GM19328 (cell line): ENCODE results near the gene ANKRD12.
"Not testable (repeated sequence)": the region's sequence is repeated elsewhere in the genome, so short reads cannot be mapped to it uniquely, and the experiment has no call there.

Source experiments
- ATAC-seq: cut with Tn5 transposase; IDR thresholded peaks from one replicate; pipeline ENCODE4 v1.9.1; 2021; ENCODE audit warnings: mild to moderate bottlenecking, moderate library complexity; ENCODE audit not compliant: unreplicated experiment

Gene ANKRD12

GRCh38 chr18:9223356-9223755 is 86.8 kb downstream of the ANKRD12 start:
- no peak for ATAC-seq

DNA sequence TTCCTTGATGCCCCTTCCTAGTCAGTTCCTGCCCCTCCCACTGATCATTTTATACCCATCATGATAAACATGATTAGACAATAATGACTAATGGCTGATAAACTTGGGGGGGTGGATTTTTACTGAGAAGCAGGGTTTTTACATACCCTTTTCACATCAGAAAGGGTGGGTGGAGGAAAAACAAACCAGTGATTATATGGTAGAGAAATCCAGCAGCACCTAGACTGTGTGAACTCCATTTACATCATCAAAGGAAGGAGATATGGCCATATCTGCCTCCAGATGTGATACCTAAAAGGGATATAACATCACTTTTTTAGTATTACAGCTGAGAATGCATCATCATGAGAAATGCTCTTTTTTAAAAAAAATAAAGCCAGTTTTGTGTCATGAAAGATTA is 89.9 kb downstream of the ANKRD12 start:
- ATAC-seq = no peak

DNA sequence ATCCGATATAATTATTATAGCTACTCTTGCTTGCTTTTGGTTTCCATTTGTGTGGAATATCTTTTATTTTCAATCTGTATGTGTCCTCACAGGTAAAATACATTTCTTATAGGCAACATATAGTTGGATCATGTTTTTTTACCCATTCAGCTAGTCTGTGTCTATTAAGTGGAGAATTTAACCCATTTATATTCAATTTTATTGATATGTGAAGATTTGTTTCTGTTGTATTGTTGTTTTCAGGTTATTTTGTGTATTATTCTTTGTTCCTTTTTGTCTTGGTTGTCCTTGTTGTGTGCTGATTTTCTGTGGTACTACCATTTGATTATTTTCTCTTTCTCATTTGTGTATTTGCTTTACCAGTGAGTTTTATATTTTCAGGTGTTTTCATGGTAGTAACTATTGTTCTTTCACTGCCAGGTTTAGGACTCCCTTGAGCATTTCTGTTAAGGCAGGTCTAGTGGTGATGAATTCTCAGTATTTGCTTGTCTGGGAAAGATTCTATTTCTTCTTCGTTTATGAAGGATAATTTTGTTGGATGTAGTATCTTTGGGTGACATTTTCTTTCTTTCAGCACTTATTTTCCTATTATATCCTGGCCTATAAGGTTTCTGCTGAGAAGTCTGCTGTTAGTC is 95.4 kb downstream of the ANKRD12 start:
- ATAC-seq = no peak

GRCh38 chr18:9232977-9233376 is 96.4 kb downstream of the ANKRD12 start:
- ATAC-seq = no peak

- no peak for ATAC-seq
Measured at GRCh38 chr18:9233771-9234440, 97.3 kb downstream of the ANKRD12 start.

DNA sequence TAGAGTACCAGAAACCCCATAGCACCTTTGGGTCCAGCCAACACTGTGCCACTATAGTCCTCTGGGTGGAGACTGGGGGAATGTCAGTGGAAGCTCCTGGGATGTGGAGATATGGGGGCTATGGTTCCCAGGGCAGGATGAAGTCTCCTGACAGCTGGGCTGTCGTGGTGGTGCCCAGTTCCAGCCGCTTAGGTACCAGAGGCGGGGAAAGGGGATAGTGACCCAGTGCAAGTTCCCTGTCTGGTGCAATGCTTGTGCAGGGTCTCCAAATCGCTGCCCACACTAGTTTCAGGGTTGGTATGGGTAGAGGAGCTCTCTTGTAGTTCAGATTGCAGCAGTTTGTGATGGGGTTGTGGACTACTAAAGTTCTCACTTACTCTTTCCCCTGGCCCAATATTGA is 97.9 kb downstream of the ANKRD12 start:
- no peak for ATAC-seq

GRCh38 chr18:9237981-9238380 is 101.4 kb downstream of the ANKRD12 start:
- ATAC-seq = no peak

DNA sequence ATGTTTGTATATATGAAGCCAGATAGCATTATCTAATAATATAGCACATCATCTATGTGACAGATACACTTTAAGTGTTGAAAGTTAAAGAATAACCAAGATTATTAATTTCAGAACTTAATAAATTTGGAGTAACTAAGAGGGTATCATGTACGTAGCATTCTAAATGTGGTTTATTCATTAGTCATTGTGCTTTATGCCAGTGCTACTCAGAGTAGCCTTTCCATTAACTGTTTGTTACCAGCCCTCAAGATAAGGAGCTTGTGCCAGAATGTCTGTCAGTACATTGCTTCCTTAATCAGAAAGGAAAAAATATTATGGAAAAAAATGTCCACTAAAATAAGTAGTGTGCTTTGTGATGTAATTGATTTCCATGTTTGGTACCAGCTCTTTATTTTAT is 103.1 kb downstream of the ANKRD12 start:
- ATAC-seq = no peak

- no peak for ATAC-seq
Measured at GRCh38 chr18:9240270-9240669, 103.7 kb downstream of the ANKRD12 start.

DNA sequence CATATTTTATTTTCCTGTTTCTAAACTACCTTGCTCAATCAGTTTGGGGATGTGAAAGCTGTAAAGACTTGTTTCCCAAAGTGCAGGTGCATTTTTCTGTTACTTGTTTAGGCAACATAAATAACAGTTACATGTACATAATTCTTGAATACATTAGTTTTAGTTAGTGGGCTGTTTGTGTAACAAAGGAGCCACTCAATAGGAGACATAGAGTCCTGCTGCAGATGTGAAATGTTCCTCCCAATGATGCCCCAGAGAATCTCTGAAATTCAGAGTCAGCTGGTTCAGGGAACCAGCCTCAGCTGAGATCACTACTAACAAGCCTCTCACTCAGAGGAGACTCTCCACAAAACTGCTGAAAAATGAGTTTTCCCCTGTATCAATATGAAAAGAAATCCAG is 106.4 kb downstream of the ANKRD12 start:
- no peak for ATAC-seq

DNA sequence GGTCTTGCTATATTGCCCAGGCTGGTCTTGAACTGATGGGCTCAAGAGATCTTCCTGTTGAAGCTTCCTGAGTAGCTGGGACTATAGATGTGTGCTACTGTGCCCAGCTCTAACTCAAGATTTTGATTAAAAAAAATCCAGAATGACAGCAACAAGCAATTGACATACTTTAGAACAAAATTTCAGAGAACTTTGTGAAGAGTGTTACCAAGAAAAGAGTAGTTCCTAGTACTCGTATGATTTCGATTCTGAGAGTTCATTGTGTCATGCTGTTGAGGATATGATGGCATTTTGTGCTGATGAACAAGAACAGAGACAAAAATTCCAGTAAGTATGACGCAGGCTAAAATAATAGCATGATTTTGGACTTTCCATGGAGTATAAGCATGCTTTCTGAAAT is 107.8 kb downstream of the ANKRD12 start:
- no peak for ATAC-seq

GRCh38 chr18:9248661-9249060 is 112.1 kb downstream of the ANKRD12 start:
- ATAC-seq = no peak

DNA sequence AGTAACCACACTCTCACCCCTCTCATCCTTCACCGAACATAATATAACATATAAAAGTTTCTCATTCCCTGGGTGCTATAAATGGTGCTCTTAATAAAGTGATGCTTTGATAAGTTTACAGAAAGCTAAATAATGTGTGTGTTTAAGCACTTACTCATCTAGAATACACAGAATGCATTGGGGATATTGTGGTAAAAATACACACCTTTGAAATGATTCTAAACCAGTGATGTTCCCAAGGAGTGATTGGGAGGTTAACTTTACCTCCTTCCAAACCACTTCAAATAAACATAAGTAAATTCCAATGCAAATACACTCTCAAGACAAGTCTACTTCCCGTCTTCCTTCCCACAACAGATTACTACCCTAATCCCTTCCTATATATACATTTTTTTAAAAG is 112.7 kb downstream of the ANKRD12 start:
- no peak for ATAC-seq

DNA sequence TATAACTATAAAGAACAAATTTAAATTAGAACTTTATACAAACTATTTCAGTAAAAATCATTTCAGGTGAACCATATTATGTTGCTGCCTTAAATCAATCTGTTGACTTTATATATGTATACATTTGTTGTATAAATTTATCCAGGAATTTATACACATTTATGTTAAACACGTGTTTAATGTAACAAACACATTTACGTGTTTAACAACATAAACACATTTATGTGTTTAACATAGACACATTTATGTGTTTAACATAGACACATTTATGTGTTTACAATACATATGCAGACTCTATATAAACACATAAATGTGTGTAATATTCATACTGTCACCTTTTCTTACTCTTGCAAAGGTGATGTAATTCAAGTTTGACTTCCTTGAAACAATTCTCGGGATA is 122.6 kb downstream of the ANKRD12 start:
- ATAC-seq = no peak

DNA sequence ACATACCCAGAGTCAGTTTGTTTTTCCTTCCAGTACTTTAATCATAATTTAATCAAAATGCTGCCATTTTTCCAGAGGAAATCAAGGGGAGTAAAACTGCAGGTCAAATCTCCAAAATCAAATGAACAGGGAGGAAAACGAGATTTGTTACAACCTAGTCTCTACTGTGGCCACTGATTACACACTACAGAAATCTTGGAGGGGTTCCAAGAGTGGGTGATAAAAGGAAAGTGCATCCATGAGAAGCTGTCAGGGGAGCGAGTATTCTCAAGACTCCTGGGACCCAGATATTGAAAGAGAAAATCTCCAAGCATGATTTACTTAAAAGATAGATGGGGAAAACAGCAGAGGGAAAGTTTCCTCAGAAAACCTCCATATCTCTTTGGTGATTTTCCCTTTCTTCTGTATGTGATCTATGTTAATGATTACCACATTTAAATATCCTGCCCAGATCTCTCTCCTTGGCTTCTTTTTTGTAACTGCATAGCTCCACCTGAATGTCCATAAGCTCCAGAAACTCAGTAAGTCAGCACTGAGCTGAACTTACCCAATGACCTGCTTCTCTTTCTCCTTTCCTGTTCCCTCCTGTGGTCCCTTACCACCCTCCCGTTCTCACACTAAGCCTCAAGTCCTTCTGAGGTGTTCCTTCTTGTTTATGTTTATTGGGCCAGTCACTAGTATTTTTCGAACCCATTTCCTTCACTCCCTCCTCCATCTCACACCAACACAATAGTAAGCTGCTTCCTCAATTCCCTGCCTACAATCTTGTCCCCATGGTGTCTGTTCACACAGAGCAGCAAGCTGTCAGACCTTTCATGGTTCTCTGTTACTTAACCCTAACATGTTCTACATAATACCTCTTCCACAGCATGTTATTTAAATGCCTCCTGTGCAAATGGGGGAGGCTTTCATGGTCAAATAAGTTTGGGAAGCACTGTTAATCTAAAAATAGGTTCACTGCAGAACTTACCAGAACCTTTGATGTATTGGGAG is 124.1 kb downstream of the ANKRD12 start:
- no peak for ATAC-seq

DNA sequence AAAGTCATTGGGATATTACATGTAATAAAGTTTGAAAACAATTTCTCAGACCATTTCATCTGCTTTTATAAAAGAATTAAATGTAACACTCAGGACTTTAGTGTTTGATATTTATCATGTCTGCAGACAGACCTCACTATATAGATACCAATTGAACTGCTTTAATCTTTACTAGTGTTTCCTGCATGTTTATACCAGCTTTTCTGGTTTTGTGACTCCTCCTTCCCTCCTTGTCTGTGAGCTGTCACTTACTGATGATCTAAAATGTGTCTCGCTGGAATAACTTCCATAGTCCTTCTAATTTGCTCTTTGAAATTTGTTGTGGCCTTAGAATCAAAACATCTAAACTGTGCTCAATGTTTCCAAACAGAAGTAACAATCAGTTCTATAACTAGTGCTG is 126.7 kb downstream of the ANKRD12 start:
- no peak for ATAC-seq

GRCh38 chr18:9264797-9265196 is 128.2 kb downstream of the ANKRD12 start:
- ATAC-seq = not testable (repeated sequence)

GRCh38 chr18:9273221-9273620 is 136.6 kb downstream of the ANKRD12 start:
- ATAC-seq = no peak

GRCh38 chr18:9275890-9276289 is 139.3 kb downstream of the ANKRD12 start:
- no peak for ATAC-seq

DNA sequence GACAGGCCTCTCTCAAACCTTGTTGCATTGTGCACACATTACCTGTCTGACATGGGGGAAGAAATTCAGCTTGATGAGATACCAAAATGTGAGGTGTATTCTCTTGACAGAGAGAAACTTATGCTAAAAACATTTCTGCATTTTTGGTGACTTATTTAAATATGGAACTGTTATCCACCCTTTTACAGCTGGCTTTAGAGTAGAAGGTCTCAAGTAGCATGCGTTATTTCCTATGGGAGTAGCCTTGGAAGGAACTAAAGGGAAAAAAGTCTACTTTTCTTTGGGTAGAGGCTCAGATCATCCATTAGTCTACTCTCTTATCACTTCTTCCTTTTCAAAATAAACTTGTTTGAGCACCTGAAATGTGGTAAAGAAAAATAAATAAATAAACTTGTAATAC is 141.4 kb downstream of the ANKRD12 start:
- no peak for ATAC-seq

GRCh38 chr18:9280849-9281248 is 144.3 kb downstream of the ANKRD12 start:
- ATAC-seq = no peak

- ATAC-seq = no peak
Measured at GRCh38 chr18:9281780-9282179, 145.2 kb downstream of the ANKRD12 start.
